ENCODE results near the gene TLX2. TPM values are rescaled to one million over a fixed set of nuclear protein-coding genes. Genes with fewer than 3 reads are reported as not detected.

TLX2 gene
- total and polyA plus RNA-seq, 2 of the 13 experiments (the other 11 are each of a cell fraction or from before 2014, with no cell fraction given) = 0.05 to 0.20 TPM

DNA sequence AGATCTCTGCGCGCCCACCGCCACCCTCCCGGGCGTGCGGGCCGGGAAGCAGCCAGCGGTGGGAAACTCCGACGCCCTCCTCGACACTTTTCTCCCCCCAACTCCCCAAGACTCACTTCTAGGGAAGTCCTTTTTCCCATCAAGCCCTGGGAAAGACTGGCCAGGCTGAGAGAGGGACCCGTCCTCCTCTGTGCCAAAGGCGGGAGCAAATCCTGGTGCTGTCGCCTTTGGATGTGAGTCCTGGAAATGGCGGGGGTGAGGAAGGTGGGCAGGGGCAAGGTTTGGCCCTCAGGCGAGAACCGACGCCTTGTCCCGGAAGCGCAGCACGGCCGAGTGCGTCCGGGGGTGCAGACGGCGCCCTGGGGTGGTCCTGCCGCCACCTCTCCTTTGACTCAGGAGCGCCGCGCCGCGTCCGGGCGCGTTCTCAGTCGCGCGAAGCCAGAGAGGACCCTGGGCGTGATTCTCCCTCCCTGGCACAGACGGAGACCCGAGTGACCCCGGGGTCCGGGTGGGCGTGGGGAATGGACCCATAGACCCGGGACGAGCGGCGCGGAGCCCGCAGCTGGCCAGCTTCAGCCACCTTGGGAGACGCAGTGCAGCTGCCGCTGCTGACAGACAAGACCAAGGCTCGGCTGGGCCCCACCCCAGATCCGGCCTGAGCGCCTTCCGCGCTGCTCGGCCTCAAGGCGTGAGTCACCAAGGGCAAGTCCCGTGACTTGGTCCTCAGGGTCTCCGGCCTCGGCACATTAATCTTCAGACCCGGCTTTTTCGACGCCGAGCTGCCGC is 11.3 kb upstream of the TLX2 start (continued):
- TF ChIP-seq ZNF20 (CRISPR knock-in tag; IDR thresholded peaks at IDR 0.05) (no peak; the same call in 1 of the 2 replicates), ZNF713 (CRISPR knock-in tag; IDR thresholded peaks at IDR 0.05) (peak; percentile 11), HOXA3 (CRISPR knock-in tag; IDR thresholded peaks at IDR 0.05) (peak; percentile 68; the same call in 1 of the 2 replicates), ZBTB7B (CRISPR knock-in tag; IDR thresholded peaks at IDR 0.05) (peak; percentile 97), REPIN1 (CRISPR knock-in tag; IDR thresholded peaks at IDR 0.05; ENCODE audit: borderline replicate concordance, low read depth) (peak; percentile 60), ARHGAP35 (CRISPR knock-in tag; IDR thresholded peaks at IDR 0.05; ENCODE audit: borderline replicate concordance) (peak; percentile 47), ZNF850 (CRISPR knock-in tag; conservative IDR thresholded peaks at IDR 0.05) (no peak), ATF7-NPFF (CRISPR knock-in tag; IDR thresholded peaks at IDR 0.05; ENCODE audit: low read depth) (no peak), SAFB2 (CRISPR knock-in tag; IDR thresholded peaks at IDR 0.05; ENCODE audit: borderline replicate concordance, low read depth) (0 out of 2 replicates have a peak, but pooled peaks have one; percentile 80), ZBTB7A (CRISPR knock-in tag; IDR thresholded peaks at IDR 0.05) (peak; percentile 98), MIXL1 (CRISPR knock-in tag; IDR thresholded peaks at IDR 0.05) (no peak), ZNF3 (CRISPR knock-in tag; IDR thresholded peaks at IDR 0.05) (no peak), ZFX (CRISPR knock-in tag; IDR thresholded peaks at IDR 0.05; ENCODE audit: low read depth) (peak; percentile 69; the same call in 1 of the 2 replicates), DMAP1 (CRISPR knock-in tag; IDR thresholded peaks at IDR 0.05) (peak; percentile 76), KDM1A (CRISPR knock-in tag; IDR thresholded peaks at IDR 0.05) (no peak), GLI4 (CRISPR knock-in tag; IDR thresholded peaks at IDR 0.05; ENCODE audit: borderline replicate concordance) (no peak; the same call in 1 of the 2 replicates), ZBTB1 (CRISPR knock-in tag; IDR thresholded peaks at IDR 0.05; ENCODE audit: borderline replicate concordance) (no peak), HMGA1 (CRISPR knock-in tag; conservative IDR thresholded peaks at IDR 0.05) (no peak), ZNF33B (CRISPR knock-in tag; IDR thresholded peaks at IDR 0.05) (no peak), ZNF549 (CRISPR knock-in tag; IDR thresholded peaks at IDR 0.05) (peak; percentile 19; the same call in 1 of the 2 replicates), ERF (CRISPR knock-in tag; IDR thresholded peaks at IDR 0.05) (no peak; the same call in 1 of the 2 replicates)
- TF ChIP-seq, protein P1, sequence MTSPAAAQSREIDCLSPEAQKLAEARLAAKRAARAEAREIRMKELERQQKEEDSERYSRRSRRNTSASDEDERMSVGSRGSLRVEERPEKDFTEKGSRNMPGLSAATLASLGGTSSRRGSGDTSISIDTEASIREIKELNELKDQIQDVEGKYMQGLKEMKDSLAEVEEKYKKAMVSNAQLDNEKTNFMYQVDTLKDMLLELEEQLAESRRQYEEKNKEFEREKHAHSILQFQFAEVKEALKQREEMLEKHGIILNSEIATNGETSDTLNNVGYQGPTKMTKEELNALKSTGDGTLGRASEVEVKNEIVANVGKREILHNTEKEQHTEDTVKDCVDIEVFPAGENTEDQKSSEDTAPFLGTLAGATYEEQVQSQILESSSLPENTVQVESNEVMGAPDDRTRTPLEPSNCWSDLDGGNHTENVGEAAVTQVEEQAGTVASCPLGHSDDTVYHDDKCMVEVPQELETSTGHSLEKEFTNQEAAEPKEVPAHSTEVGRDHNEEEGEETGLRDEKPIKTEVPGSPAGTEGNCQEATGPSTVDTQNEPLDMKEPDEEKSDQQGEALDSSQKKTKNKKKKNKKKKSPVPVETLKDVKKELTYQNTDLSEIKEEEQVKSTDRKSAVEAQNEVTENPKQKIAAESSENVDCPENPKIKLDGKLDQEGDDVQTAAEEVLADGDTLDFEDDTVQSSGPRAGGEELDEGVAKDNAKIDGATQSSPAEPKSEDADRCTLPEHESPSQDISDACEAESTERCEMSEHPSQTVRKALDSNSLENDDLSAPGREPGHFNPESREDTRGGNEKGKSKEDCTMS (CRISPR knock-in tag; conservative IDR thresholded peaks at IDR 0.05) = no peak
- TF ChIP-seq, protein P2, sequence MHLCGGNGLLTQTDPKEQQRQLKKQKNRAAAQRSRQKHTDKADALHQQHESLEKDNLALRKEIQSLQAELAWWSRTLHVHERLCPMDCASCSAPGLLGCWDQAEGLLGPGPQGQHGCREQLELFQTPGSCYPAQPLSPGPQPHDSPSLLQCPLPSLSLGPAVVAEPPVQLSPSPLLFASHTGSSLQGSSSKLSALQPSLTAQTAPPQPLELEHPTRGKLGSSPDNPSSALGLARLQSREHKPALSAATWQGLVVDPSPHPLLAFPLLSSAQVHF (CRISPR knock-in tag; IDR thresholded peaks at IDR 0.05) = no peak
- TF ChIP-seq, protein P3, sequence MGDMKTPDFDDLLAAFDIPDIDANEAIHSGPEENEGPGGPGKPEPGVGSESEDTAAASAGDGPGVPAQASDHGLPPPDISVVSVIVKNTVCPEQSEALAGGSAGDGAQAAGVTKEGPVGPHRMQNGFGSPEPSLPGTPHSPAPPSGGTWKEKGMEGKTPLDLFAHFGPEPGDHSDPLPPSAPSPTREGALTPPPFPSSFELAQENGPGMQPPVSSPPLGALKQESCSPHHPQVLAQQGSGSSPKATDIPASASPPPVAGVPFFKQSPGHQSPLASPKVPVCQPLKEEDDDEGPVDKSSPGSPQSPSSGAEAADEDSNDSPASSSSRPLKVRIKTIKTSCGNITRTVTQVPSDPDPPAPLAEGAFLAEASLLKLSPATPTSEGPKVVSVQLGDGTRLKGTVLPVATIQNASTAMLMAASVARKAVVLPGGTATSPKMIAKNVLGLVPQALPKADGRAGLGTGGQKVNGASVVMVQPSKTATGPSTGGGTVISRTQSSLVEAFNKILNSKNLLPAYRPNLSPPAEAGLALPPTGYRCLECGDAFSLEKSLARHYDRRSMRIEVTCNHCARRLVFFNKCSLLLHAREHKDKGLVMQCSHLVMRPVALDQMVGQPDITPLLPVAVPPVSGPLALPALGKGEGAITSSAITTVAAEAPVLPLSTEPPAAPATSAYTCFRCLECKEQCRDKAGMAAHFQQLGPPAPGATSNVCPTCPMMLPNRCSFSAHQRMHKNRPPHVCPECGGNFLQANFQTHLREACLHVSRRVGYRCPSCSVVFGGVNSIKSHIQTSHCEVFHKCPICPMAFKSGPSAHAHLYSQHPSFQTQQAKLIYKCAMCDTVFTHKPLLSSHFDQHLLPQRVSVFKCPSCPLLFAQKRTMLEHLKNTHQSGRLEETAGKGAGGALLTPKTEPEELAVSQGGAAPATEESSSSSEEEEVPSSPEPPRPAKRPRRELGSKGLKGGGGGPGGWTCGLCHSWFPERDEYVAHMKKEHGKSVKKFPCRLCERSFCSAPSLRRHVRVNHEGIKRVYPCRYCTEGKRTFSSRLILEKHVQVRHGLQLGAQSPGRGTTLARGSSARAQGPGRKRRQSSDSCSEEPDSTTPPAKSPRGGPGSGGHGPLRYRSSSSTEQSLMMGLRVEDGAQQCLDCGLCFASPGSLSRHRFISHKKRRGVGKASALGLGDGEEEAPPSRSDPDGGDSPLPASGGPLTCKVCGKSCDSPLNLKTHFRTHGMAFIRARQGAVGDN (CRISPR knock-in tag; IDR thresholded peaks at IDR 0.05) = peak; percentile 92

Measured in HepG2 (cell line).